SK-N-SH (cell line): ENCODE measurements around the gene CELF4. TPM values are rescaled to one million over a fixed set of nuclear protein-coding genes. Genes with fewer than 3 reads are reported as not detected.
A peak's percentile ranks its signal among the peaks of the same experiment; 100 is the strongest.

Experiments used
- CTCF ChIA-PET: fragments of 300-600, 350-600 bp; formaldehyde crosslinking; extraction: SDS; loops from one replicate; lab custom pipeline; 2021; lab: Yijun Ruan, JAX
- POLR2A ChIA-PET: fragments of 350-600 bp; sonication (Branson Sonifier 250); formaldehyde crosslinking; extraction: SDS; loops from one replicate; lab custom pipeline; 2020; ENCODE audit warnings: antibody characterized with exemption, inconsistent platforms; lab: Yijun Ruan, JAX
- DNase-seq: peaks from one replicate; pipeline ENCODE4 v3.0.0; 2012
- H2AFZ ChIP-seq: fragments of 200-600 bp; sonication (generic); 2 replicates; pipeline ENCODE4 v1.8.1; 2016; ENCODE audit warnings: antibody characterized with exemption, mild to moderate bottlenecking, low read depth
- H3F3A ChIP-seq: fragments of 200-600 bp; sonication (generic); replicated peaks from 2 replicates; pipeline ENCODE3; 2016; ENCODE audit warnings: antibody characterized with exemption, mild to moderate bottlenecking; ENCODE audit not compliant: insufficient read depth
- H3K27ac ChIP-seq, 2 experiments: fragments of 200-500 bp in 1 of 2; fragments of 200-600 bp in 1 of 2; sonication (Bioruptor generic) in 1 of 2; sonication (generic), shearing (Covaris generic) in 1 of 2; 2 replicates each; pipeline versions ENCODE4 v1.5.1 to v1.6.1; 2014 to 2016; ENCODE audit warnings: low read depth in 2 of 2, inconsistent platforms in 1 of 2, low read length in 1 of 2, mild to moderate bottlenecking in 1 of 2, mixed read lengths in 1 of 2
- H3K27me3 ChIP-seq: fragments of 200-600 bp; sonication (generic), shearing (Covaris generic); 2 replicates; pipeline ENCODE4 v1.6.1; 2016; ENCODE audit warnings: mixed run types; ENCODE audit not compliant: insufficient read depth
- H3K36me3 ChIP-seq, 2 experiments: fragments of 200-500 bp in 1 of 2; fragments of 200-600 bp in 1 of 2; sonication (Bioruptor generic) in 1 of 2; sonication (generic) in 1 of 2; replicated peaks in 1 of 2; 2 replicates each; pipeline versions ENCODE3 to v1.5.1; 2014 to 2016; ENCODE audit warnings: low read length in 1 of 2, mild to moderate bottlenecking in 1 of 2; ENCODE audit not compliant: insufficient read depth in 2 of 2, control insufficient read depth in 1 of 2
- H3K4me1 ChIP-seq, 2 experiments: fragments of 200-500 bp in 1 of 2; fragments of 200-600 bp in 1 of 2; sonication (Bioruptor generic) in 1 of 2; sonication (generic), shearing (Covaris generic) in 1 of 2; 2 replicates each; pipeline versions ENCODE4 v1.5.1 to v1.6.1; 2014 to 2016; ENCODE audit warnings: low read depth in 1 of 2, low read length in 1 of 2, mixed run types in 1 of 2; ENCODE audit not compliant: insufficient read depth in 2 of 2, control insufficient read depth in 1 of 2
- H3K4me2 ChIP-seq: fragments of 200-600 bp; sonication (generic), shearing (Covaris generic); 2 replicates; pipeline ENCODE4 v1.6.1; 2017; ENCODE audit warnings: mixed run types
- H3K4me3 ChIP-seq, 2 experiments: fragments of 200-500 bp in 1 of 2; fragments of 200-600 bp in 1 of 2; sonication (Bioruptor generic) in 1 of 2; sonication (generic), shearing (Covaris generic) in 1 of 2; 2 replicates each; pipeline versions ENCODE4 v1.5.1 to v1.8.1; 2014 to 2016; ENCODE audit warnings: low read depth in 2 of 2, inconsistent platforms in 1 of 2, low read length in 1 of 2, mild to moderate bottlenecking in 1 of 2, mixed read lengths in 1 of 2, moderate library complexity in 1 of 2
- H3K79me2 ChIP-seq: fragments of 200-600 bp; sonication (generic); 2 replicates; pipeline ENCODE4 v1.8.1; 2017; ENCODE audit warnings: mild to moderate bottlenecking; ENCODE audit not compliant: insufficient read depth
- H3K9ac ChIP-seq: fragments of 200-600 bp; sonication (generic); 2 replicates; pipeline ENCODE4 v1.6.1; 2017; ENCODE audit warnings: mixed run types
- H3K9me2 ChIP-seq: fragments of 200-600 bp; sonication (generic); 2 replicates; pipeline ENCODE4 v1.6.1; 2017; ENCODE audit warnings: mixed run types
- H3K9me3 ChIP-seq: fragments of 200-600 bp; sonication (generic); 2 replicates; pipeline ENCODE4 v1.6.1; 2017; ENCODE audit warnings: mixed run types, mild to moderate bottlenecking, moderate library complexity
- H4K20me1 ChIP-seq: fragments of 200-600 bp; sonication (generic); 2 replicates; pipeline ENCODE4 v1.6.1; 2017; ENCODE audit warnings: mild to moderate bottlenecking, mixed run types; ENCODE audit not compliant: insufficient read depth
- EP300 ChIP-seq, 2 experiments: IDR thresholded peaks; 2 replicates each; pipeline versions ENCODE4 v1.4.0 to v1.6.1; 2012; ENCODE audit warnings: borderline replicate concordance in 1 of 2, low read depth in 1 of 2, low read length in 1 of 2
- EZH2phosphoT487 ChIP-seq: fragments of 200-600 bp; sonication (generic); IDR thresholded peaks from 2 replicates; pipeline ENCODE4 v1.6.1; 2017; ENCODE audit warnings: low read depth, mixed run types, mild to moderate bottlenecking, antibody characterized with exemption, moderate library complexity, borderline replicate concordance
- FOSL2 ChIP-seq: IDR thresholded peaks from 2 replicates; pipeline ENCODE4 v1.4.0; 2012; ENCODE audit warnings: low read depth, mild to moderate bottlenecking, moderate library complexity, borderline replicate concordance
- FOXM1 ChIP-seq: IDR thresholded peaks from 2 replicates; pipeline ENCODE4 v1.4.0; 2012; ENCODE audit warnings: low read depth, mild to moderate bottlenecking
- GABPA ChIP-seq: IDR thresholded peaks from 2 replicates; pipeline ENCODE4 v1.4.0; 2012; ENCODE audit warnings: low read depth, mild to moderate bottlenecking
- JUND ChIP-seq: IDR thresholded peaks from 2 replicates; pipeline ENCODE4 v1.4.0; 2012
- MEF2A ChIP-seq: IDR thresholded peaks from 2 replicates; pipeline ENCODE4 v1.4.0; 2012; ENCODE audit warnings: low read depth, borderline replicate concordance
- MXI1 ChIP-seq: IDR thresholded peaks from 2 replicates; pipeline ENCODE4 v1.6.1; 2012; ENCODE audit warnings: mild to moderate bottlenecking, low read depth, low read length, improper control_type of control experiment
- NFIC ChIP-seq: IDR thresholded peaks from 2 replicates; pipeline ENCODE4 v1.4.0; 2012; ENCODE audit warnings: borderline replicate concordance
- NRF1 ChIP-seq: IDR thresholded peaks from 2 replicates; pipeline ENCODE4 v1.6.1; 2012; ENCODE audit warnings: low read depth, mild to moderate bottlenecking, low read length
- PBX3 ChIP-seq: IDR thresholded peaks from 2 replicates; pipeline ENCODE4; 2012
- POLR2AphosphoS5 ChIP-seq: IDR thresholded peaks from 2 replicates; pipeline ENCODE4 v1.6.1; 2012; ENCODE audit warnings: low read depth, low read length
- RXRA ChIP-seq: IDR thresholded peaks from 2 replicates; pipeline ENCODE4 v1.4.0; 2012; ENCODE audit warnings: low read depth, mild to moderate bottlenecking, borderline replicate concordance
- TCF12 ChIP-seq: IDR thresholded peaks from 2 replicates; pipeline ENCODE4 v1.4.0; 2012
- TEAD4 ChIP-seq: IDR thresholded peaks from 2 replicates; pipeline ENCODE4 v1.4.0; 2012; ENCODE audit warnings: mild to moderate bottlenecking, borderline replicate concordance; ENCODE audit not compliant: insufficient read depth
- YY1 ChIP-seq: IDR thresholded peaks from 2 replicates; pipeline ENCODE4 v1.4.0; 2012; ENCODE audit warnings: low read depth, mild to moderate bottlenecking
- WGBS: methylation state at CpG from one replicate; pipeline ENCODE4 v1.1.6; 2017; ENCODE audit warnings: low lambda C conversion rate; 5-methylcytosine and 5-hydroxymethylcytosine counted together
- polyA plus RNA-seq, 3 experiments: library from polyadenylated mRNA; depleted of rRNA; stranded (reverse); fragments of >200 nt; gene quantifications; 2 replicates each; pipeline ENCODE4 v1.2.3, GENCODE V29; 2012
- TF ChIP-seq, protein P1 (sequence below): IDR thresholded peaks from 2 replicates; pipeline ENCODE4 v1.4.0; 2012; ENCODE audit warnings: low read depth
- TF ChIP-seq, protein P2 (sequence below): fragments of 200-600 bp; sonication (generic); IDR thresholded peaks from 2 replicates; pipeline ENCODE4 v1.6.1; 2017; ENCODE audit warnings: antibody characterized with exemption, mild to moderate bottlenecking, moderate library complexity
- TF ChIP-seq, protein P3 (sequence below): IDR thresholded peaks from 2 replicates; pipeline ENCODE4 v1.4.0; 2012; ENCODE audit warnings: low read depth, borderline replicate concordance

Gene CELF4
- polyA plus RNA-seq, 1 of the 3 experiments (the other 2 are of a cell fraction) = 0.26 TPM

- no peaks in the 10 kb centered on the region for H4K20me1 ChIP-seq
- 59% methylated on average over 11 of the region's 11 CpGs for WGBS
- CTCF ChIA-PET = interaction anchor here (1.2 kb wide), 1 partner anchor 14 kb away, joined by 3 read pairs; no protein-coding TSS in a partner anchor
- H3K9me2 ChIP-seq = no peaks in the 10 kb centered on the region
- no peaks in the 10 kb centered on the region for H3K9me3 ChIP-seq
- no peak overlapping the region for H3K9ac ChIP-seq
- peak; percentile 74 for DNase-seq
- no peaks in the 10 kb centered on the region for H3F3A ChIP-seq
- H3K79me2 ChIP-seq = no peaks in the 10 kb centered on the region
- peak overlapping the region in 1 of 2 experiments; percentile 16; a peak in 1 of 4 replicates for H3K27ac ChIP-seq
- H3K4me1 ChIP-seq = peaks cover 0 to 24% of the 10 kb centered on the region in 2 experiments; a peak in 1 of 4 replicates
- H2AFZ ChIP-seq = no peak overlapping the region
- H3K36me3 ChIP-seq = no peaks in the 10 kb centered on the region
- H3K4me3 ChIP-seq = no peak overlapping the region
- H3K4me2 ChIP-seq = no peak overlapping the region
- TF ChIP-seq POLR2AphosphoS5 (no peak), FOSL2 (no peak), YY1 (no peak), NFIC (no peak), NRF1 (no peak), MXI1 (no peak), MEF2A (no peak), TEAD4 (no peak), JUND (no peak), TCF12 (no peak), PBX3 (no peak), EP300 (IDR thresholded peaks at IDR 0.05; ENCODE audit: borderline replicate concordance in 1 of 2, low read depth in 1 of 2, low read length in 1 of 2) (no peak), GABPA (no peak), FOXM1 (no peak), EZH2phosphoT487 (no peak), RXRA (no peak)
- TF ChIP-seq, protein P1, sequence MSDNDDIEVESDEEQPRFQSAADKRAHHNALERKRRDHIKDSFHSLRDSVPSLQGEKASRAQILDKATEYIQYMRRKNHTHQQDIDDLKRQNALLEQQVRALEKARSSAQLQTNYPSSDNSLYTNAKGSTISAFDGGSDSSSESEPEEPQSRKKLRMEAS = no peak
- TF ChIP-seq, protein P2, sequence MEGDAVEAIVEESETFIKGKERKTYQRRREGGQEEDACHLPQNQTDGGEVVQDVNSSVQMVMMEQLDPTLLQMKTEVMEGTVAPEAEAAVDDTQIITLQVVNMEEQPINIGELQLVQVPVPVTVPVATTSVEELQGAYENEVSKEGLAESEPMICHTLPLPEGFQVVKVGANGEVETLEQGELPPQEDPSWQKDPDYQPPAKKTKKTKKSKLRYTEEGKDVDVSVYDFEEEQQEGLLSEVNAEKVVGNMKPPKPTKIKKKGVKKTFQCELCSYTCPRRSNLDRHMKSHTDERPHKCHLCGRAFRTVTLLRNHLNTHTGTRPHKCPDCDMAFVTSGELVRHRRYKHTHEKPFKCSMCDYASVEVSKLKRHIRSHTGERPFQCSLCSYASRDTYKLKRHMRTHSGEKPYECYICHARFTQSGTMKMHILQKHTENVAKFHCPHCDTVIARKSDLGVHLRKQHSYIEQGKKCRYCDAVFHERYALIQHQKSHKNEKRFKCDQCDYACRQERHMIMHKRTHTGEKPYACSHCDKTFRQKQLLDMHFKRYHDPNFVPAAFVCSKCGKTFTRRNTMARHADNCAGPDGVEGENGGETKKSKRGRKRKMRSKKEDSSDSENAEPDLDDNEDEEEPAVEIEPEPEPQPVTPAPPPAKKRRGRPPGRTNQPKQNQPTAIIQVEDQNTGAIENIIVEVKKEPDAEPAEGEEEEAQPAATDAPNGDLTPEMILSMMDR = no peak
- TF ChIP-seq, protein P3, sequence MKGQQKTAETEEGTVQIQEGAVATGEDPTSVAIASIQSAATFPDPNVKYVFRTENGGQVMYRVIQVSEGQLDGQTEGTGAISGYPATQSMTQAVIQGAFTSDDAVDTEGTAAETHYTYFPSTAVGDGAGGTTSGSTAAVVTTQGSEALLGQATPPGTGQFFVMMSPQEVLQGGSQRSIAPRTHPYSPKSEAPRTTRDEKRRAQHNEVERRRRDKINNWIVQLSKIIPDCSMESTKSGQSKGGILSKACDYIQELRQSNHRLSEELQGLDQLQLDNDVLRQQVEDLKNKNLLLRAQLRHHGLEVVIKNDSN = no peak
- H3K27me3 ChIP-seq = no peaks in the 10 kb centered on the region; the same call in 1 of the 2 replicates
- POLR2A ChIA-PET = interaction anchor here (0.9 kb wide), 1 partner anchor 433 kb away, joined by 3 read pairs; no protein-coding TSS in a partner anchor
Measured at GRCh38 chr18:37261246-37261840, 304.3 kb downstream of the CELF4 start.
